ENCODE results near the gene SDK2. TPM values are rescaled to one million over a fixed set of nuclear protein-coding genes. Genes with fewer than 3 reads are reported as not detected.

The SDK2 gene
- total RNA-seq, 3 donors from 2014 or later (not counting 1 experiment from before 2014, with no cell fraction given), result 0.41 to 0.90 (median 0.49) TPM

DNA sequence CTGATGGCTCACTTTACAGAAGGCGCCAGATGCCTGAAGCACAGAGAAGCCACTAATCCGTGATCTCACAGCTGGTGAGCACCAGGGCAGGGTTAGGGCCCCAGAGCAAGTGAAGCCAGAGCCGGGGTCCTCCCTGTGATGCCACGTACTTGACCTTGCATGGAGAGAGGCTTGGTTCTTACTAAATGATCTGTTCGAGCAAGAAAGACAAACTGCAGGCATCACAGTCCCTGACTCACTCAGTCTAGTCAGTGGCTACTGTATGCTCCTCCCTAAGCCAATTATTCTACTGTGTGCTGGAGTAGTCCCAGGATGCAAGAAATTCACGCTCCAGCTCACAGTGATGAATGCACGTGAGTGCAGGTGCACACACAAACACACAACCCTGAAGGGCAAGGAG is 55.4 kb downstream of the SDK2 start:
- H3K27me3 ChIP-seq (ENCODE audit: control insufficient read depth, insufficient read depth, low read length), result peaks cover 4% of the 10 kb centered on the region
- intact Hi-C loops (cut with micrococcal nuclease), result no loop called here
- Mint-ChIP-seq H3K27ac (no peak overlapping the region), H3K4me3 (no peak overlapping the region), H3K9me3 (no peaks in the 10 kb centered on the region), H3K27me3 (ENCODE audit: low read depth in 2 of 2) (peaks cover 44 to 59% of the 10 kb centered on the region in 2 donors), H3K36me3 (no peaks in the 10 kb centered on the region), H3K4me1 (peaks cover 18 to 37% of the 10 kb centered on the region in 2 donors)
- H3K4me1 ChIP-seq (ENCODE audit: control insufficient read depth, insufficient read depth, low read length), result peaks cover 58% of the 10 kb centered on the region
- H3K9me3 ChIP-seq (ENCODE audit: control insufficient read depth, insufficient read depth, low read length), result no peaks in the 10 kb centered on the region
- H3K4me3 ChIP-seq (ENCODE audit: low read length), result no peak overlapping the region
- DNase-seq (no peak), ATAC-seq (no peak)
- H3K36me3 ChIP-seq (ENCODE audit: control insufficient read depth, insufficient read depth, low read length), result no peaks in the 10 kb centered on the region
- 77% methylated on average over 7 of the region's 7 CpGs for WGBS (ENCODE audit: insufficient coverage)
- no peak for TF ChIP-seq CTCF (IDR thresholded peaks at IDR 0.05)
- H3K27ac ChIP-seq (ENCODE audit: low read length), result no peak overlapping the region

GRCh38 chr17:73588301-73588846 is 55.9 kb downstream of the SDK2 start:
- Histone ChIP-seq H3K27ac (ENCODE audit: low read length) (no peak overlapping the region), H3K4me3 (ENCODE audit: low read length) (no peak overlapping the region), H3K9me3 (ENCODE audit: control insufficient read depth, insufficient read depth, low read length) (no peaks in the 10 kb centered on the region), H3K27me3 (ENCODE audit: control insufficient read depth, insufficient read depth, low read length) (no peaks in the 10 kb centered on the region), H3K4me1 (ENCODE audit: control insufficient read depth, insufficient read depth, low read length) (peaks cover 53% of the 10 kb centered on the region), H3K36me3 (ENCODE audit: control insufficient read depth, insufficient read depth, low read length) (no peaks in the 10 kb centered on the region)
- no peak for TF ChIP-seq CTCF (IDR thresholded peaks at IDR 0.05)
- Mint-ChIP-seq H3K4me1 (peaks cover 18 to 32% of the 10 kb centered on the region in 2 donors), H3K36me3 (no peaks in the 10 kb centered on the region), H3K9me3 (no peaks in the 10 kb centered on the region), H3K27me3 (ENCODE audit: low read depth in 2 of 2) (peaks cover 45 to 60% of the 10 kb centered on the region in 2 donors), H3K27ac (no peak overlapping the region), H3K4me3 (no peak overlapping the region)
- DNase-seq (no peak), ATAC-seq (no peak)
- intact Hi-C loops (cut with micrococcal nuclease), result no loop called here
- WGBS (ENCODE audit: insufficient coverage), result 87% methylated on average over 10 of the region's 15 CpGs

- Mint-ChIP-seq H3K9me3 (no peaks in the 10 kb centered on the region), H3K4me3 (no peak overlapping the region), H3K4me1 (peaks cover 11 to 20% of the 10 kb centered on the region in 2 donors), H3K27me3 (ENCODE audit: low read depth in 2 of 2) (peaks cover 42 to 71% of the 10 kb centered on the region in 2 donors), H3K36me3 (no peaks in the 10 kb centered on the region), H3K27ac (no peak overlapping the region)
- TF ChIP-seq CTCF (IDR thresholded peaks at IDR 0.05), result no peak
- DNase-seq, result no peak
- Histone ChIP-seq H3K9me3 (ENCODE audit: control insufficient read depth, insufficient read depth, low read length) (no peaks in the 10 kb centered on the region), H3K27me3 (ENCODE audit: control insufficient read depth, insufficient read depth, low read length) (no peaks in the 10 kb centered on the region), H3K4me1 (ENCODE audit: control insufficient read depth, insufficient read depth, low read length) (peaks cover 40% of the 10 kb centered on the region), H3K27ac (ENCODE audit: low read length) (no peak overlapping the region), H3K36me3 (ENCODE audit: control insufficient read depth, insufficient read depth, low read length) (no peaks in the 10 kb centered on the region), H3K4me3 (ENCODE audit: low read length) (no peak overlapping the region)
- intact Hi-C loops (cut with micrococcal nuclease), result no loop called here
- 90% methylated on average over 12 of the region's 12 CpGs for WGBS (ENCODE audit: insufficient coverage)
- no peak for ATAC-seq
These were observed 57.2 kb downstream of the SDK2 start for GRCh38 chr17:73586921-73587602.
